ENCODE data around the gene HMX2. TPM values are rescaled to one million over a fixed set of nuclear protein-coding genes. Genes with fewer than 3 reads are reported as not detected.
A peak's percentile ranks its signal among the peaks of the same experiment; 100 is the strongest.

Gene HMX2
- total and polyA plus RNA-seq, 3 experiments from 2014 or later: not detected

- Histone ChIP-seq H3K4me1 (ENCODE audit: insufficient read depth, low read length) (peaks cover 57% of the 10 kb centered on the region), H3K36me3 (ENCODE audit: insufficient read depth, low read length) (no peaks in the 10 kb centered on the region), H3K4me3 (ENCODE audit: low read length) (no peak overlapping the region), H3K9me3 (ENCODE audit: low read length) (no peaks in the 10 kb centered on the region), H3K27ac (ENCODE audit: low read depth, low read length) (no peak overlapping the region), H3K27me3 (ENCODE audit: insufficient read depth, low read length, poor library complexity, severe bottlenecking) (peaks cover 87% of the 10 kb centered on the region)
- CTCF ChIA-PET: interaction anchor here (0.7 to 1.4 kb wide), 3 partner anchors 8 to 10 kb away, joined by 3 to 4 read pairs (median 3); no protein-coding TSS in a partner anchor
- POLR2A ChIA-PET: no interaction called here
- peak overlapping the region in 2 of 8 donors; percentile 63 to 75 for H3K27ac Mint-ChIP-seq
- peaks cover 80 to 91% of the 10 kb centered on the region in 2 donors for H3K27me3 Mint-ChIP-seq
- DNase-seq: no peak
- H3K36me3 Mint-ChIP-seq: no peaks in the 10 kb centered on the region
- peaks cover 0 to 4% (median 0%) of the 10 kb centered on the region in 5 donors for H3K9me3 Mint-ChIP-seq
- H3K4me1 Mint-ChIP-seq: peaks cover 57 to 79% (median 60%) of the 10 kb centered on the region in 3 donors
- H3K4me3 Mint-ChIP-seq: peak overlapping the region in 2 of 7 donors; percentile 7 to 23
Measured at GRCh38 chr10:123140983-123141390, 6.9 kb upstream of the HMX2 start.

DNA sequence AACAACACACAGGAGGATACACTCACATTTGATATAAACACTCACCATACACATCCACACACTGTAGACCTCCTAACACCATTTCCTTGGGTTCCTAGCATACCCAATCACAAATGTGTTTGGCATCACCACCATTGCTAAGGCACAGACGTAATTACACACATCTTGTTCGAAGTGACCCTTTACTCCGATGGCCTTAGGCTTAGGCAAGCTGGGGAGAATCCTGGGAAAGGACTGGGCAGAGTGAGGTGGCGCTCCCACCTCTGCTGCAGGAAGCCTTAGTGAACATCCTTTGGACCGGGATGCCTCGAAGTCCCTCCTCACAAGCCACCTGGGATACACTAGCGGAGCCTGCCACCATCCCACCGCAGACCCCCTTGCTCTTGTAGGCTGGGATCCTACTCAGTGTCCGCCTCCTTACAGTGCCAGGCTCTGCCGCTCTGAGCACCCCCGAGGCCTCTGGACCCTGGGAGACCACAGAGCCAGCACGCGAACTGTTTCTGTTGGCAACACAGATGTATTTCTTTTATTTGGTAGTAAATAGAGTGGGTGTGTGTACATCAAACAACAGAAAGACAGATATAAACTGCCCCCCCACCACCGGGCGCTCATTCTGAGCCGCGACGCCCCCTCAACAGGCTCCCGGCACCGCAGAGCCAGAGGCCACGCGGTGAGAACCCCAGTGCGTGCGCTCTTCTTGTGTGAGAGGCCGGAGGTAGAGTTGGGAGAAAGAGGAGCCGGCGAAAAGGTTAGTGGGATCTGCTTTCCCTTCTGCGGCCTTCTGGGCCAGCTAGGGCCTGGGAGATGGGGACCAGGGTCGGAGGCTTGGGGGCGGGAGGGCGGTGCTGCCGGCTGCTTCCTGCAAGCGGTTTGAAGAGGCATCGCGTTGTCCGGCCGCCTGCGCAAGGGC, 5.9 kb upstream of the HMX2 start:
- DNase-seq: no peak

DNA sequence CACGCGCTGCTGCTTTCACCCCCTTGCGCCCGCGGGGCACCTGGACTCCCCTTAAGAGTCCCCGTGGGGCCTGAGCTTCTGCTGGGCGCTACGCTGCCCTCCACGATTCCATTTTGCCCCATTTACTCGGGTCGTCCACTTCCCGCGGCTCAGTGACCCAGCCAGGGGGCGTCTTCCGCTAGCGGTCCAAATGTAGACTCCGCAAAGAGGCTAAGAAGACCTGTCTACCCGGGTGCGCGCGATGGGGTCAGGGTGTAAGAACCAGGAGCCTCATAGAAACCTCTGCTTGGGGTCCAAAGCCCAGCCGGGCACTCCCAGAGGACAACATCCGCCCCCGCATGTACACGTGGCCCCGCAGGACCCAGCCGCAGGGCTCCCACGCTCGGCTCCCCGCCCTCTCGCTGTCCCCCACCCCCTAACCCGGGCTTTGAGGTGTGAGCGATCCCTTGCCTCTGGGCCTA, 5.2 kb upstream of the HMX2 start:
- H3K27ac Mint-ChIP-seq: peak overlapping the region in 1 of 8 donors; percentile 11
- Histone ChIP-seq H3K4me1 (ENCODE audit: insufficient read depth, low read length) (peaks cover 62% of the 10 kb centered on the region), H3K36me3 (ENCODE audit: insufficient read depth, low read length) (no peaks in the 10 kb centered on the region), H3K9me3 (ENCODE audit: low read length) (no peaks in the 10 kb centered on the region), H3K27me3 (ENCODE audit: insufficient read depth, low read length, poor library complexity, severe bottlenecking) (peaks cover 90% of the 10 kb centered on the region), H3K4me3 (ENCODE audit: low read length) (no peak overlapping the region), H3K27ac (ENCODE audit: low read depth, low read length) (no peak overlapping the region)
- H3K27me3 Mint-ChIP-seq: peaks cover 86 to 91% of the 10 kb centered on the region in 2 donors
- peak overlapping the region in 5 of 7 donors; percentile 24 to 74 (median 59) for H3K4me3 Mint-ChIP-seq
- ChIA-PET CTCF (interaction anchor here (1.8 kb wide), 1 partner anchor 11 kb away, joined by 4 read pairs; the partner anchor contains the start of gene BUB3), POLR2A (no interaction called here)
- H3K4me1 Mint-ChIP-seq: peaks cover 58 to 80% (median 66%) of the 10 kb centered on the region in 3 donors
- H3K36me3 Mint-ChIP-seq: no peaks in the 10 kb centered on the region
- DNase-seq: no peak
- peaks cover 0 to 4% (median 0%) of the 10 kb centered on the region in 5 donors for H3K9me3 Mint-ChIP-seq

More for the DNA sequence above, 5.9 kb upstream of the HMX2 start:
- H3K27ac ChIP-seq (ENCODE audit: low read depth, low read length): no peak overlapping the region
- no peaks in the 10 kb centered on the region for H3K9me3 ChIP-seq (ENCODE audit: low read length)
- ChIA-PET POLR2A (no interaction called here), CTCF (interaction anchor here (0.9 kb wide), 1 partner anchor 9 kb away, joined by 3 read pairs; no protein-coding TSS in a partner anchor)
- Mint-ChIP-seq H3K4me3 (peak overlapping the region in 4 of 7 donors; percentile 6 to 63 (median 26)), H3K4me1 (peaks cover 57 to 79% (median 63%) of the 10 kb centered on the region in 3 donors), H3K9me3 (peaks cover 0 to 4% (median 0%) of the 10 kb centered on the region in 5 donors), H3K27me3 (peaks cover 86 to 89% of the 10 kb centered on the region in 2 donors), H3K36me3 (no peaks in the 10 kb centered on the region), H3K27ac (peak overlapping the region in 2 of 8 donors; percentile 3 to 6)
- H3K4me1 ChIP-seq (ENCODE audit: insufficient read depth, low read length): peaks cover 56% of the 10 kb centered on the region
- H3K36me3 ChIP-seq (ENCODE audit: insufficient read depth, low read length): no peaks in the 10 kb centered on the region
- H3K27me3 ChIP-seq (ENCODE audit: insufficient read depth, low read length, poor library complexity, severe bottlenecking): peaks cover 89% of the 10 kb centered on the region
- H3K4me3 ChIP-seq (ENCODE audit: low read length): no peak overlapping the region

GRCh38 chr10:123143162-123143824, 4.6 kb upstream of the HMX2 start:
- H3K27me3 Mint-ChIP-seq: peaks cover 81 to 85% of the 10 kb centered on the region in 2 donors
- Histone ChIP-seq H3K27ac (ENCODE audit: low read depth, low read length) (no peak overlapping the region), H3K27me3 (ENCODE audit: insufficient read depth, low read length, poor library complexity, severe bottlenecking) (peaks cover 88% of the 10 kb centered on the region), H3K9me3 (ENCODE audit: low read length) (no peaks in the 10 kb centered on the region), H3K4me3 (ENCODE audit: low read length) (no peak overlapping the region), H3K4me1 (ENCODE audit: insufficient read depth, low read length) (peaks cover 67% of the 10 kb centered on the region), H3K36me3 (ENCODE audit: insufficient read depth, low read length) (no peaks in the 10 kb centered on the region)
- H3K36me3 Mint-ChIP-seq: no peaks in the 10 kb centered on the region
- H3K27ac Mint-ChIP-seq: peak overlapping the region in 2 of 8 donors; percentile 11 to 33
- ChIA-PET CTCF (interaction anchor here (1.8 kb wide), 1 partner anchor 11 kb away, joined by 4 read pairs; the partner anchor contains the start of gene BUB3), POLR2A (no interaction called here)
- peaks cover 58 to 83% (median 66%) of the 10 kb centered on the region in 3 donors for H3K4me1 Mint-ChIP-seq
- H3K9me3 Mint-ChIP-seq: peaks cover 0 to 4% (median 0%) of the 10 kb centered on the region in 5 donors
- no peak for DNase-seq
- H3K4me3 Mint-ChIP-seq: peak overlapping the region; percentile 1 to 74 (median 50)

- Mint-ChIP-seq H3K36me3 (no peaks in the 10 kb centered on the region), H3K27ac (peak overlapping the region in 2 of 8 donors; percentile 7 to 33), H3K9me3 (peaks cover 0 to 4% (median 0%) of the 10 kb centered on the region in 5 donors), H3K4me1 (peaks cover 57 to 84% (median 68%) of the 10 kb centered on the region in 3 donors), H3K4me3 (peak overlapping the region in 4 of 7 donors; percentile 1 to 52 (median 37)), H3K27me3 (peaks cover 79 to 82% of the 10 kb centered on the region in 2 donors)
- Histone ChIP-seq H3K9me3 (ENCODE audit: low read length) (no peaks in the 10 kb centered on the region), H3K4me1 (ENCODE audit: insufficient read depth, low read length) (peaks cover 72% of the 10 kb centered on the region), H3K36me3 (ENCODE audit: insufficient read depth, low read length) (no peaks in the 10 kb centered on the region), H3K27me3 (ENCODE audit: insufficient read depth, low read length, poor library complexity, severe bottlenecking) (peaks cover 89% of the 10 kb centered on the region), H3K27ac (ENCODE audit: low read depth, low read length) (no peak overlapping the region), H3K4me3 (ENCODE audit: low read length) (no peak overlapping the region)
- POLR2A ChIA-PET: no interaction called here
- CTCF ChIA-PET: interaction anchor here (1.8 kb wide), 1 partner anchor 10 kb away, joined by 4 read pairs; the partner anchor contains the start of gene BUB3
- DNase-seq: no peak
Measured at GRCh38 chr10:123143825-123144168, 4.1 kb upstream of the HMX2 start.

DNA sequence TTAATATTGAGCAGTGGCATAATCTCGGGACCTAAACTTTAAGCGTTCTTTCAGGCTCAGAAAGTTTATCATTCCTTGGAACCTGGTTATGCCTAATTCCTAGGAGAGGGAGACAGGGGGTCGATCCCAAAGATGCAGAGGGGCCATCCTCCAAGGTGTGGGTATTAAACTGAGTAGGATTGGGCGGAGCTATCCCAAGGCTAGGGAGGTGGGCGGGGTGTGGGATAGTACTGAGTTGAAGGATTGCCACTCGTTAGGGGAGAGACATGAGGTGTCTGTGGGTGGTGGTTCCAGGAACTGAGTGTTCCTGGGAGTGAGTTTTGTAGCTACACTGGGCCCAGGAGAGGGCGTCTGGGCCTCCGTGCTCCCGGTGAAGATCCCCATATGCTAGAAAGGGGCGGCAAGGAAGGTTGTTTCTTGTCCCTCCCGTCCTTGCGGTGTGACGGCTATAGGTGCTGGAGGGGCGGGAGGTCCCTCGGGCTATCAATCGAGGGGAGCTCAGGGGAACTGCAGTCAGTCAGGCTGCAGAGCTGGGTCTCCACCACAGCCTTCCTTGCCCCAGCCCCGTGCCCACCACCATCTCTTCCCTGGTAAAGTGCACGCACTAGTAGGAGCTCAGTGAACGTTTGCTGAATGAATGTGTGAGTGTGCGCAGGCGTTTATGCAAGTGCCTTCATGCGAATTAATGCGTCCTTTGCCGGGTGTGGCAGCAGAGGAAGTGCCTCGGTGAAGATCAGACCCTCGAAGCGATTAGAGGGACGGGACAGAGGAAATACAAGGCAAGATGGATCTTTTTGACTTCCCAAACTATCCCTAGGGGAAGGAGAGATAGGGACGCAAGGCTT, 3.0 kb upstream of the HMX2 start:
- H3K36me3 ChIP-seq (ENCODE audit: insufficient read depth, low read length): no peaks in the 10 kb centered on the region
- DNase-seq: no peak
- Mint-ChIP-seq H3K4me3 (peak overlapping the region; percentile 21 to 72 (median 49)), H3K36me3 (no peaks in the 10 kb centered on the region), H3K9me3 (peaks cover 0 to 4% (median 0%) of the 10 kb centered on the region in 5 donors), H3K4me1 (peaks cover 54 to 81% (median 66%) of the 10 kb centered on the region in 3 donors), H3K27ac (peak overlapping the region in 2 of 8 donors; percentile 33 to 36), H3K27me3 (peaks cover 73 to 79% of the 10 kb centered on the region in 2 donors)
- POLR2A ChIA-PET: no interaction called here
- peaks cover 89% of the 10 kb centered on the region for H3K27me3 ChIP-seq (ENCODE audit: insufficient read depth, low read length, poor library complexity, severe bottlenecking)
- peaks cover 75% of the 10 kb centered on the region for H3K4me1 ChIP-seq (ENCODE audit: insufficient read depth, low read length)
- H3K9me3 ChIP-seq (ENCODE audit: low read length): no peaks in the 10 kb centered on the region
- H3K4me3 ChIP-seq (ENCODE audit: low read length): no peak overlapping the region
- H3K27ac ChIP-seq (ENCODE audit: low read depth, low read length): no peak overlapping the region
- CTCF ChIA-PET: interaction anchor here (1.2 to 2.6 kb wide), 3 partner anchors 9 to 96 kb away, joined by 3 to 9 read pairs (median 5); partner anchors contain the start of gene BUB3

DNA sequence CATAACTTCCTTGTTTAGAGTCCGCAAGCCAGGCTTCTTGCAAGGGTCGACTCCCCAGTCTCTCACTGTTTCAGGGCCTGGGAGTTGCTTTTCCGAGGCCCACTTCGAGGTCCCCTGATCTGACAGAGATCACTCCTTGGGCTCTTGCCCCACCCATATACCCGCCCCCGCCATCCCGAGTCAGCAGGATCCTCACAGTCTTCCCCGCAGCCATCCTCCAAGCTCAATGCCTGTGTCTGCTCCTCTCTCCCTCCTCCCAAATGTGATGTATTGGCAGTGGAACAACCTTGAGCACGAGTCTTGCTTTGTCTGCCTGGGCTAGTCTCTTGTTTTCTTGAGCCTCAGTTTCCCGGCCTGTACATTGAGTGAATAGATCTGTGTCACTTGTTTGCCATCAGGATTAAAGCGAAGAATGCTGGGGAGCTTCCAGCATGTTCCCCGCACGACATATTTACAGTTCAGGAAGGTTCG, 2.4 kb upstream of the HMX2 start:
- H3K4me3 Mint-ChIP-seq: peak overlapping the region; percentile 21 to 75 (median 51)
- no peaks in the 10 kb centered on the region for H3K36me3 Mint-ChIP-seq
- H3K27ac ChIP-seq (ENCODE audit: low read depth, low read length): no peak overlapping the region
- H3K36me3 ChIP-seq (ENCODE audit: insufficient read depth, low read length): no peaks in the 10 kb centered on the region
- H3K9me3 ChIP-seq (ENCODE audit: low read length): no peaks in the 10 kb centered on the region
- peaks cover 87% of the 10 kb centered on the region for H3K27me3 ChIP-seq (ENCODE audit: insufficient read depth, low read length, poor library complexity, severe bottlenecking)
- no peak for DNase-seq
- H3K4me1 ChIP-seq (ENCODE audit: insufficient read depth, low read length): peaks cover 75% of the 10 kb centered on the region
- no peak overlapping the region for H3K4me3 ChIP-seq (ENCODE audit: low read length)
- peak overlapping the region in 2 of 8 donors; percentile 33 to 82 for H3K27ac Mint-ChIP-seq
- POLR2A ChIA-PET: no interaction called here
- H3K9me3 Mint-ChIP-seq: peaks cover 0 to 4% (median 0%) of the 10 kb centered on the region in 5 donors
- H3K27me3 Mint-ChIP-seq: peaks cover 72 to 79% of the 10 kb centered on the region in 2 donors
- peaks cover 53 to 81% (median 67%) of the 10 kb centered on the region in 3 donors for H3K4me1 Mint-ChIP-seq
- CTCF ChIA-PET: interaction anchor here (1.2 to 2.6 kb wide), 3 partner anchors 8 to 95 kb away, joined by 3 to 9 read pairs (median 5); partner anchors contain the start of gene BUB3

All from CD8-positive, alpha-beta memory T cell (primary cell).